Fibroblast of the aortic adventitia (primary cell): Measurements from ENCODE around the gene RUNX2. TPM values are rescaled to one million over a fixed set of nuclear protein-coding genes. Genes with fewer than 3 reads are reported as not detected.

Source experiments
- DNase-seq: peaks from one replicate; pipeline ENCODE4 v3.0.0-alpha.2; 2010; ENCODE audit warnings: low read depth
- H3K4me3 ChIP-seq: 2 replicates; pipeline ENCODE4 v1.5.1; 2011; ENCODE audit warnings: low read depth, mild to moderate bottlenecking, control low read depth, low read length, moderate library complexity
- CTCF ChIP-seq: IDR thresholded peaks from 2 replicates; pipeline ENCODE4 v1.5.1; 2011; ENCODE audit warnings: mild to moderate bottlenecking, low read length, control low read depth, inconsistent platforms; ENCODE audit not compliant: insufficient read depth
- total RNA-seq: library from RNA; depleted of rRNA; stranded (reverse); fragments of >200 nt; gene quantifications from 2 replicates; pipeline ENCODE4 v1.2.3, GENCODE V29; 2012; ENCODE audit warnings: low replicate concordance

RUNX2 gene
- total RNA-seq, 1 donor = 5.8 TPM

- TF ChIP-seq CTCF = no peak
- no peak for DNase-seq
- H3K4me3 ChIP-seq = no peak overlapping the region
These were observed 291.2 kb downstream of the RUNX2 start for GRCh38 chr6:45619211-45619760.

GRCh38 chr6:45619994-45620471 lies 291.9 kb downstream of the RUNX2 start:
- no peak for TF ChIP-seq CTCF
- H3K4me3 ChIP-seq = no peak overlapping the region
- DNase-seq = no peak

- no peak for TF ChIP-seq CTCF
- H3K4me3 ChIP-seq = no peak overlapping the region
- DNase-seq = no peak
These were observed 296.1 kb downstream of the RUNX2 start for GRCh38 chr6:45624228-45624627.

GRCh38 chr6:45625191-45625664 lies 297.1 kb downstream of the RUNX2 start:
- DNase-seq = peak; percentile 80
- no peak for TF ChIP-seq CTCF
- H3K4me3 ChIP-seq = no peak overlapping the region

GRCh38 chr6:45626087-45626891 lies 298.2 kb downstream of the RUNX2 start:
- no peak overlapping the region for H3K4me3 ChIP-seq
- peak; percentile 96 for DNase-seq
- TF ChIP-seq CTCF = no peak

- TF ChIP-seq CTCF = no peak
- DNase-seq = peak; percentile 12
- H3K4me3 ChIP-seq = no peak overlapping the region
These were observed 302.2 kb downstream of the RUNX2 start for GRCh38 chr6:45630314-45630713.

- no peak overlapping the region for H3K4me3 ChIP-seq
- TF ChIP-seq CTCF = no peak
- DNase-seq = no peak
These were observed 302.7 kb downstream of the RUNX2 start for GRCh38 chr6:45630801-45631200.
